ENCODE results near the gene RREB1. TPM values are rescaled to one million over a fixed set of nuclear protein-coding genes. Genes with fewer than 3 reads are reported as not detected.

The RREB1 gene
- total RNA-seq, 1 donor from 2014 or later = 28.3 TPM

DNA sequence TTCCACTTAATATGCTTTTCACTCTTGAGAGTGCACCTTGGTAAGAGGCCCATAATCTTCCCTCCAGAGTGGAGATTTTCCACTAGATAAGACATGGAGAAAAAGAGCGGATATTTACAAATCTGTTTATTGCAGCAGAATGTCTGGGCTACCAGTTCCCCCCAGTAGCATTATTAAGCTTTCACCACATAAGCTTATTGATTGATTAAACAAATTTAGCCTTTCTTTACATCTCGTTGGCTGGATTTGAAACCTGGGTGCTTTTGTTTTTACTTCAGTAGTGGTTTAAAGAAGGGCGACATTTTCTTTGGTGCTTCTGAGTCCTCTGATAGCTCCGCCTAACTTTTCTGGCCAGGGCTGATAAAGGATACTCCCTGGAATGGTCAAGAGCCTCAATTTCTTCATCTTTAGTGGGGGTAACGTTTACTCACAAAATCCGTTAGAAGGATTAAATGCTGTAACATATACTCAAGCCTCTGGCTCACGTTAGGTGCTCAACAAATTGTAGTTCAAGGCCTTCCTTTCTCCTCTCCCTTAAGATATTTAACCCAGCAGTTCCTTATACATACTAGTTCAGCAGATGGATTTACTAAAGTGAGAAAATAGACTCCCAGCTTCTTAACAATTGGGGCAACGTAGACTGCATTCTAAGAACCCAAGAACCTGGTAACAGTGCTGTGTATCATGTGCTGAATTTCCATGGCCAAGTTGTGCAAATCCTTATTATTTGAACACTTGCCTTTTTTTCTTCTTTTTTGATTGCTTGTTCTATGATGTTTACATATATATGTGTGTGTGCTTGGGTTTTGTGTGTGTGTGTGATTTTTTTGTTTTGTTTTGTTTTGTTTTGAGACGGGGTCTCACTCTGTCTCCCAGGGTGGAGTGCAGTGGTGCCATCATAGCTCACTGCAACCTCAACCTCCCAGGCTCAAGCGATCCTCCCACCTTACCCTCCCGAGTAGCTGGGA is 91.4 kb downstream of the RREB1 start:
- no peaks in the 10 kb centered on the region for H3K27me3 Mint-ChIP-seq (ENCODE audit: low read depth)
- no peak for DNase-seq (ENCODE audit: low read depth, low spot score)
- peaks cover 4% of the 10 kb centered on the region for H3K4me1 Mint-ChIP-seq
- H3K4me3 Mint-ChIP-seq = no peak overlapping the region
- no peak overlapping the region for H3K27ac Mint-ChIP-seq (ENCODE audit: unreplicated experiment)
- H3K36me3 Mint-ChIP-seq (ENCODE audit: low read depth) = peaks cover 8% of the 10 kb centered on the region
- no peaks in the 10 kb centered on the region for H3K9me3 Mint-ChIP-seq
- TF ChIP-seq CTCF (conservative IDR thresholded peaks at IDR 0.05) = no peak

- H3K27me3 Mint-ChIP-seq (ENCODE audit: low read depth) = no peaks in the 10 kb centered on the region
- H3K36me3 Mint-ChIP-seq (ENCODE audit: low read depth) = peaks cover 8% of the 10 kb centered on the region
- peaks cover 2% of the 10 kb centered on the region for H3K4me1 Mint-ChIP-seq
- no peak for TF ChIP-seq CTCF (conservative IDR thresholded peaks at IDR 0.05)
- no peak overlapping the region for H3K4me3 Mint-ChIP-seq
- no peaks in the 10 kb centered on the region for H3K9me3 Mint-ChIP-seq
- no peak for DNase-seq (ENCODE audit: low read depth, low spot score)
- H3K27ac Mint-ChIP-seq (ENCODE audit: unreplicated experiment) = no peak overlapping the region
Observed at GRCh38 chr6:7200598-7201443, 93.1 kb downstream of the RREB1 start.

DNA sequence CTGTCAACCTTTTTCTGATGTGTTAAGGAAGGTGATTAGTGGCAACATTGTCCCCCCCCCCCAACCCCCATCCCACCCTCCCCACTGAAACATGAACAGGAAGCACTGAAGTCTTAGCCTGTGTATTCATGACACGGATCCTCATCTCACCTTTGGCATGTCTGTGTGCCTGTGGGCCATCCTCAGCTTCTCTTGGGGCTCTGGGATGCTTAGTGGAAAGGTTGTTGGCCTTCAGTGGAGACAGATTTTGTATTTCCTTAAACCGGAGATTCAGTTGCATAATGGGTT is 93.6 kb downstream of the RREB1 start:
- Mint-ChIP-seq H3K36me3 (ENCODE audit: low read depth) (peaks cover 8% of the 10 kb centered on the region), H3K27ac (ENCODE audit: unreplicated experiment) (no peak overlapping the region), H3K4me3 (no peak overlapping the region), H3K4me1 (no peaks in the 10 kb centered on the region), H3K9me3 (no peaks in the 10 kb centered on the region), H3K27me3 (ENCODE audit: low read depth) (no peaks in the 10 kb centered on the region)
- DNase-seq (ENCODE audit: low read depth, low spot score) = no peak
- no peak for TF ChIP-seq CTCF (conservative IDR thresholded peaks at IDR 0.05)

GRCh38 chr6:7201732-7202541 is 94.2 kb downstream of the RREB1 start:
- TF ChIP-seq CTCF (conservative IDR thresholded peaks at IDR 0.05) = no peak
- no peak for DNase-seq (ENCODE audit: low read depth, low spot score)
- Mint-ChIP-seq H3K27ac (ENCODE audit: unreplicated experiment) (no peak overlapping the region), H3K4me3 (no peak overlapping the region), H3K36me3 (ENCODE audit: low read depth) (peaks cover 8% of the 10 kb centered on the region), H3K9me3 (no peaks in the 10 kb centered on the region), H3K4me1 (no peaks in the 10 kb centered on the region), H3K27me3 (ENCODE audit: low read depth) (no peaks in the 10 kb centered on the region)

GRCh38 chr6:7202950-7203349 is 95.2 kb downstream of the RREB1 start:
- Mint-ChIP-seq H3K27ac (ENCODE audit: unreplicated experiment) (no peak overlapping the region), H3K4me1 (no peaks in the 10 kb centered on the region), H3K4me3 (no peak overlapping the region), H3K27me3 (ENCODE audit: low read depth) (no peaks in the 10 kb centered on the region), H3K36me3 (ENCODE audit: low read depth) (peaks cover 12% of the 10 kb centered on the region), H3K9me3 (no peaks in the 10 kb centered on the region)
- DNase-seq (ENCODE audit: low read depth, low spot score) = no peak
- TF ChIP-seq CTCF (conservative IDR thresholded peaks at IDR 0.05) = no peak

All from neural crest cell (in vitro differentiated cells).